Ectodermal cell (in vitro differentiated cells): ENCODE measurements around the gene CTSA. TPM values are rescaled to one million over a fixed set of nuclear protein-coding genes. Genes with fewer than 3 reads are reported as not detected.

Experiments used
- H3K27ac ChIP-seq: 2 replicates; pipeline ENCODE4 v1.7.0; 2013; ENCODE audit warnings: mild to moderate bottlenecking, low read depth, low read length; ENCODE audit not compliant: insufficient read depth, poor library complexity, severe bottlenecking
- H3K27me3 ChIP-seq: 2 replicates; pipeline ENCODE4 v1.7.0; 2013; ENCODE audit warnings: mild to moderate bottlenecking, low read length; ENCODE audit not compliant: insufficient read depth, control insufficient read depth, poor library complexity, severe bottlenecking
- H3K36me3 ChIP-seq: one replicate; pipeline ENCODE4 v1.7.0; 2013; ENCODE audit warnings: low read length; ENCODE audit not compliant: control insufficient read depth, insufficient read depth
- H3K4me1 ChIP-seq: one replicate; pipeline ENCODE4 v1.7.0; 2013; ENCODE audit warnings: low read length; ENCODE audit not compliant: control insufficient read depth, insufficient read depth
- H3K4me3 ChIP-seq: 2 replicates; pipeline ENCODE4 v1.7.0; 2013; ENCODE audit warnings: low read depth, low read length, control low read depth; ENCODE audit not compliant: insufficient read depth
- H3K9me3 ChIP-seq: 2 replicates; pipeline ENCODE4 v1.7.0; 2013; ENCODE audit warnings: mild to moderate bottlenecking, low read length, moderate library complexity; ENCODE audit not compliant: control insufficient read depth
- WGBS, 2 experiments: methylation state at CpG; one replicate each; pipeline ENCODE4 v1.1.7; 2013; ENCODE audit warnings: missing lambda C conversion rate in 2 of 2; 5-methylcytosine and 5-hydroxymethylcytosine counted together
- polyA plus RNA-seq, 4 experiments: library from polyadenylated mRNA; stranded (reverse); fragments of 50-300 nt; gene quantifications; one replicate each; pipeline ENCODE4 v1.2.3, GENCODE V29; 2013

CTSA gene
- polyA plus RNA-seq (2013, experiment 1 of 4): 55.4 TPM
- polyA plus RNA-seq (2013, experiment 2 of 4): 55.3 TPM
- 40.0 TPM for polyA plus RNA-seq (2013, experiment 3 of 4)
- 44.4 TPM for polyA plus RNA-seq (2013, experiment 4 of 4)

DNA sequence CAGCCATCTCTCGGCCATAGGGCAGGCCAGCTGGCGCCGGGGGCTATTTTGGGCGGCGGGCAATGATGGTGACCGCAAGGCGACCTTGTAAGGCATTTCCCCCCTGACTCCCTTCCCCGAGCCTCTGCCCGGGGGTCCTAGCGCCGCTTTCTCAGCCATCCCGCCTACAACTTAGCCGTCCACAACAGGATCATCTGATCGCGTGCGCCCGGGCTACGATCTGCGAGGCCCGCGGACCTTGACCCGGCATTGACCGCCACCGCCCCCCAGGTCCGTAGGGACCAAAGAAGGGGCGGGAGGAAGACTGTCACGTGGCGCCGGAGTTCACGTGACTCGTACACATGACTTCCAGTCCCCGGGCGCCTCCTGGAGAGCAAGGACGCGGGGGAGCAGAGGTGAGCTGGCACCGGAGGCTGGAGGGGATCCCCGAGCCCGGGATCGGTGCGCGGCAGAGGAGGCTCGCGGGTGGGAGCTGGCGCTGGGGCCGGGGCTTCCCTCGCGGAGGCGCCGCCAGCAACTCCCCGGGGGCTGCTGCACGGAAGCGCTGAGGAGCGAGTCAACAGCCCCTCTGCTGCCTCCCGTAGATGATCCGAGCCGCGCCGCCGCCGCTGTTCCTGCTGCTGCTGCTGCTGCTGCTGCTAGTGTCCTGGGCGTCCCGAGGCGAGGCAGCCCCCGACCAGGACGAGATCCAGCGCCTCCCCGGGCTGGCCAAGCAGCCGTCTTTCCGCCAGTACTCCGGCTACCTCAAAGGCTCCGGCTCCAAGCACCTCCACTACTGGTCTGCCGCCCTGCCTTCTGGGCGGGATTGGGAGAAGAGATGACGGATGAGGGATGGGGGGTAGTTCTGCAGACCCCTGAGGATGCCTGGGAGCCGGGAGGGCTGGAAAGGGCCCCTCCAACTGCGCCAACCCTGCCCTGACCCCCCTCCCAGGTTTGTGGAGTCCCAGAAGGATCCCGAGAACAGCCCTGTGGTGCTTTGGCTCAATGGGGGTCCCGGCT lies at the start of gene CTSA, which contains the start of gene NEURL2:
TSS of gene CTSA (plus strand) at position 351 of the 999 bp plus-strand sequence. CDS start at position 585, 234 bp downstream.
TSS of gene NEURL2 (minus strand) at position 224 of the 999 bp plus-strand sequence. CDS start at position 7, 217 bp downstream.
- Histone ChIP-seq H3K4me3 (peak within 1 kb of the TSS; percentile 64), H3K27ac (no peak within 1 kb of the TSS), H3K36me3 (no peaks in the 10 kb centered on the region), H3K4me1 (peaks cover 20% of the 10 kb centered on the region), H3K27me3 (peaks cover 14% of the 10 kb centered on the region), H3K9me3 (no peaks in the 10 kb centered on the region)
- 3% methylated on average over 78 of the region's 78 CpGs for WGBS, 2 experiments

GRCh38 chr20:45841407-45842129 lies 49.6 kb upstream of the CTSA start:
- WGBS, 2 experiments: 93% methylated on average over 10 of the region's 10 CpGs
- H3K36me3 ChIP-seq: peaks cover 21% of the 10 kb centered on the region
- H3K4me1 ChIP-seq: no peaks in the 10 kb centered on the region

GRCh38 chr20:45842169-45842812 lies 48.8 kb upstream of the CTSA start:
- Histone ChIP-seq H3K9me3 (no peaks in the 10 kb centered on the region), H3K27me3 (no peaks in the 10 kb centered on the region), H3K4me3 (no peak overlapping the region), H3K27ac (no peak overlapping the region), H3K4me1 (no peaks in the 10 kb centered on the region), H3K36me3 (peaks cover 21% of the 10 kb centered on the region)
- WGBS, 2 experiments: 93 to 94% methylated on average over 5 of the region's 5 CpGs

More at GRCh38 chr20:45841407-45842129, 49.6 kb upstream of the CTSA start:
- Histone ChIP-seq H3K27me3 (no peaks in the 10 kb centered on the region), H3K27ac (no peak overlapping the region), H3K9me3 (no peaks in the 10 kb centered on the region), H3K4me3 (no peak overlapping the region)

GRCh38 chr20:45843506-45843905 lies 47.6 kb upstream of the CTSA start:
- no peak overlapping the region for H3K27ac ChIP-seq
- H3K4me1 ChIP-seq: no peaks in the 10 kb centered on the region
- H3K9me3 ChIP-seq: no peaks in the 10 kb centered on the region
- peaks cover 21% of the 10 kb centered on the region for H3K36me3 ChIP-seq
- 94 to 95% methylated on average over 14 of the region's 14 CpGs for WGBS, 2 experiments
- no peak overlapping the region for H3K4me3 ChIP-seq
- no peaks in the 10 kb centered on the region for H3K27me3 ChIP-seq

DNA sequence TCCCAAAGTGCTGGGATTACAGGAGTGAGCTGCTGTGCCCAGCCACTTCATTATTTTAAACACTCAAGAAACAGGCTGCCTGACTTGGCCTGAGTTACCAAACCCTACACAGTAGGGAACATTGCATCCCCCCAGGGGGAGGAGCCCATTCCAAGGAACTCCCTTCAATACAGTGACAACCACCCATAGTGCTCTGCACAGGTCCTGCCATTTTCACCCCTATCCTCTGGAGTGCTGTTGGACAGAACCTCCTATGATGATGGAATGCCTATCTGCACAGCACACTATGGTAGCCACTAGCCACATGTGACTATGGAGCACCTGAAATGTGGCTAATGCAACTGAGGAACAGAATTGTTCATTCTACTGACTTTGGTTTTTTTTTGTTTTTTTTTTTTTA lies 45.7 kb upstream of the CTSA start:
- H3K9me3 ChIP-seq: no peaks in the 10 kb centered on the region
- peaks cover 21% of the 10 kb centered on the region for H3K36me3 ChIP-seq
- H3K27ac ChIP-seq: no peak overlapping the region
- H3K4me1 ChIP-seq: no peaks in the 10 kb centered on the region
- H3K4me3 ChIP-seq: no peak overlapping the region
- no peaks in the 10 kb centered on the region for H3K27me3 ChIP-seq

DNA sequence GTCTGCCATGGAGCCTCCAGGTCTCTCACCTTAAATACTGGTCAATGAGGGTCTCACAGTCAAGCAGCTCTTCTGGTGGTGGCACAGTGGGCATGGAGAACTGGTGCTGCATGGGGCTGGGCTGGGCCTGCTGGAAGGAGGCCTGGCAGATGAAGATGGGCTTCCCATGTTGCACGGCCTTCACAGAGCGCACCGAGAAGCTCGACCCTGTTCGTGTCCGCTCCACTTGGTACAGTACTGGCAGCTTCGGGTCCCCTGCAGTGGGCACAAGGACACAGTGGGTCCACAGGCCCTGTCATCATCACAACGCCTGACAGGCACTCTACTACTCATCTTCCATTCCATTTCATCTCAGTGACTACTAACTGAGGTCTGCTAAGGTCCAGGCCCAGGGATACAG lies 42.7 kb upstream of the CTSA start:
- H3K4me3 ChIP-seq: no peak overlapping the region
- H3K27me3 ChIP-seq: no peaks in the 10 kb centered on the region
- H3K9me3 ChIP-seq: no peaks in the 10 kb centered on the region
- H3K4me1 ChIP-seq: no peaks in the 10 kb centered on the region
- no peak overlapping the region for H3K27ac ChIP-seq
- peaks cover 11% of the 10 kb centered on the region for H3K36me3 ChIP-seq
- 90 to 95% methylated on average over 8 of the region's 8 CpGs for WGBS, 2 experiments

DNA sequence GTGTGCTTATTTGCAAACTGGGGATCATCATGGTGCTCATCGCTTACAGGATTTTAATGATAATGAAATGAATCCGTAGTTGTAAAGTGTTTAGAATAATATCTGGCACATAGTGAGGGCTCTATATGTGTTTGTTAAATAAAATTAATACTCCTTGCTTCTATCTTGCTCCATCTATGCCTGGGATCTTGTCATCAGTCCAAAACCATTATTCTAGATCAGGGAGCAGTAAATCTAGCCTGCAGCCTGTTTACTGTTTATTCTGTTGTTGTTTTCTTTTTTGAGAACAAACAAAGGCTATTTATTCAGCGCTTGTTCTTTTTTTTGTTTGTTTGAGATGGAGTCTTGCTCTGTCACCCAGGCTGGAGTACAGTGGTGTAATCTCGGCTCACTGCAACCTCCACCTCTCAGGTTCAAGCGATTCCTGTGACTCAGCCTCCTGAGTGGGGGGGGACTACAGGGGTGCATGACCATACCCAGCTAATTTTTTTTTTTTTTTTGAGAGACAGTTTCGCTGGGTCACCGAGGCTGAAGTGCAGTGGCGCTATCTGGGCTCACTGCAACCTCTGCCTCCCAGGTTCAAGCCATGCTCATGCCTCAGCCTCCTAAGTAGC lies 42.1 kb upstream of the CTSA start:
- no peaks in the 10 kb centered on the region for H3K4me1 ChIP-seq
- 94 to 98% methylated on average over 8 of the region's 8 CpGs for WGBS, 2 experiments
- peaks cover 5% of the 10 kb centered on the region for H3K36me3 ChIP-seq
- H3K27me3 ChIP-seq: no peaks in the 10 kb centered on the region
- H3K9me3 ChIP-seq: no peaks in the 10 kb centered on the region
- no peak overlapping the region for H3K27ac ChIP-seq
- H3K4me3 ChIP-seq: no peak overlapping the region

DNA sequence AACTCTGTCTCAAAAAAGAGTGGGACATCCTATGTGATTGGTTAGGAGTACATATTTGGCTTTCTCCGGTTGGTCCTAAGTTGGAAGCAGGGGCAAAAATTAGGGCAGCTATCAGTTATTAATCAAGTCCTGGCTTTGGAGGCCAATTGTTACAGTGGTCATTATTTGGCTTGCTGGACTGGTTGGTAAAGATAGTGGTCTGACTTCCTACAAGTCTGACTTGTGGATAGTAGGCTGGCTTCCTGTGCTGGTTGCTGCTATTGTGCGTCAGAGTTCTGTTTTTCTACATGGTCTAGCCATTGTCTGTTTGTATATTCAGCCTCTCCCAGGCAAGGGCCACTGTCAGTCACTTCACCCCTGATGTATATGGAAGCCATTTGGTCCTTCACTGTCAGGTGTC lies 40.9 kb upstream of the CTSA start:
- H3K27ac ChIP-seq: no peak overlapping the region
- WGBS, 2 experiments: 93 to 95% methylated on average over 2 of the region's 2 CpGs
- H3K9me3 ChIP-seq: no peaks in the 10 kb centered on the region
- no peaks in the 10 kb centered on the region for H3K36me3 ChIP-seq
- no peaks in the 10 kb centered on the region for H3K4me1 ChIP-seq
- no peak overlapping the region for H3K4me3 ChIP-seq
- H3K27me3 ChIP-seq: no peaks in the 10 kb centered on the region

GRCh38 chr20:45850926-45851325 lies 40.2 kb upstream of the CTSA start:
- Histone ChIP-seq H3K27ac (no peak overlapping the region), H3K27me3 (no peaks in the 10 kb centered on the region), H3K36me3 (no peaks in the 10 kb centered on the region), H3K4me1 (no peaks in the 10 kb centered on the region), H3K9me3 (no peaks in the 10 kb centered on the region), H3K4me3 (no peak overlapping the region)
- WGBS, 2 experiments: 93 to 100% methylated on average over 1 of the region's 1 CpG
